CD1c-positive myeloid dendritic cell (primary cell): ENCODE data around the gene DAGLA.
A peak's percentile ranks its signal among the peaks of the same experiment; 100 is the strongest.

Experiments
- DNase-seq: peaks from one replicate; pipeline ENCODE4 v3.0.0-alpha.2; 2016; ENCODE audit errors: extremely low spot score

The DAGLA gene

GRCh38 chr11:61690706-61691379 lies 10.7 kb downstream of the DAGLA start:
- no peak for DNase-seq

- no peak for DNase-seq
Observed at GRCh38 chr11:61691380-61692156, 11.4 kb downstream of the DAGLA start.

DNA sequence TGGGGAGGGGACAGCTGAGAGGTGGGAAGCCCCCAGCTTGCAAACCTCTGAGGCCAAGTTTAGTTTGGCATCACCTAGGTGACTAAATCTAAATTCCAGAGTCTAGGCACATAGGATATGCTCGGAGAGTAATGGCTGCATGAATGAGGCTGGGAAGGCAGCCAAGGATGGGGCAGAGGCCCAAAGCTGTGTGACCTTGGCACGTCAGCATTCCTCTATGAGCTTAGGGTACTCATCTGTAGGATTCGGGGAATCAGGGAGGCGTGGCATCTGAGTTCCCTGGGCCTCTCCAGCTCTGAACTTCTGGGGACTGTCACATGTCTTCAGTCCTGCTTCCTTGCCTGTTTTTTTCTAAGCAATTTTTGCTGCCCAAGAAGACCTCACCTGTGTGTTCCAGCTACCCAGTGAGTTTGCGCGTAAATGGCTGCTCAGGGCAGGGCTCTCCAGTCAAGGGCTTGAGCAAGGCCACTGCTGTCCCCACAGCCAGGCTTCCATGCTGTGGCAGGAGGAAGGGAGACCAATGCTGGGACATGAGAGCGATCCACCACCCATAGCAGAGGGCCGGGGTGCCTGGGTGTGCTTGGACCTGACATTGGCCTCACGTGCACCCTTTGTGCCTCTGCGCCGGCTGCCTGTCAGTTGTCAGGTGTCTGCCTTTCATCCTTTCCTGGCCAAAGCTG lies 13.9 kb downstream of the DAGLA start:
- no peak for DNase-seq

GRCh38 chr11:61694602-61694939 lies 14.4 kb downstream of the DAGLA start:
- DNase-seq = no peak

DNA sequence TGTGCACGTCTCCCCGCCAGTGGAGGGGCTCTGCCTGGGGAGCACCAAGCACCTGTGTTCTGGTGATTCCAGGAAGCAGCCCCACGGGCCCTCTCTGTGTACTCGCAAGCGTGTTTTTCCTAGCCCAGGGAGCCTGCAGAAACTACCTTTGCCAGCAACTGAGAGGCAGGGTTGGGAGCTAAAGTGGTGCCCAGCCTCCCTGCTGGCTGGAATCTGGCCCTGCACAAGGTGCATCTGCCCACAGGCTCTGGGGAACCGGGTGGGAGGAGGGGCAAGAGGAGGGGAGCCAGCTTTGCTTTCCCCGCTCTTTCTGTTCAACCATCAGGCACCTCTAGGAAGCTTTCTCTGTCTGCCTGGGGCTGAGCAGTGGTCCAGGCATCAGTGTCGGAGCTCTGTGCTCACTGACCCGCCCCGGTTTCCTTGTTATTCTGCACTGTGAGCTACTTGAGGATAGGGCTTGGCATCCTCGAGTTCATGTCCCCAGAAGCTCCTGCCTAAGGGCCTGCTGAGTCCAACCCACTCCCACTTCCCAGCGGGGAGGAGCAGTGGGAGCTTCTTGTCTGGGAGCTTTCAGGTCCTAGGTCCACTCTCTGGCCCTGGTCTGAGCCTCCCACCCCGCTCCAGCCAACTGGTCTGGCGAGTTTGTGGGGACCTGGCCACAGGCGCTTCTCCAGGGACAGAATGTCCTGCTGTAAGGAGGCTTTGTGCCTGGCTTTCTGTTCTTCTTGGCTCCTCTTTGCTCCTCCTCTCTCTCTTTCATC lies 14.9 kb downstream of the DAGLA start:
- no peak for DNase-seq

GRCh38 chr11:61695917-61696316 lies 15.7 kb downstream of the DAGLA start:
- DNase-seq = peak; percentile 98

GRCh38 chr11:61696602-61697001 lies 16.4 kb downstream of the DAGLA start:
- peak; percentile 52 for DNase-seq

GRCh38 chr11:61697078-61697502 lies 16.9 kb downstream of the DAGLA start:
- no peak for DNase-seq

GRCh38 chr11:61697764-61698163 lies 17.6 kb downstream of the DAGLA start:
- DNase-seq = no peak

- DNase-seq = peak; percentile 75
Observed at GRCh38 chr11:61698173-61698948, 18.2 kb downstream of the DAGLA start.

DNA sequence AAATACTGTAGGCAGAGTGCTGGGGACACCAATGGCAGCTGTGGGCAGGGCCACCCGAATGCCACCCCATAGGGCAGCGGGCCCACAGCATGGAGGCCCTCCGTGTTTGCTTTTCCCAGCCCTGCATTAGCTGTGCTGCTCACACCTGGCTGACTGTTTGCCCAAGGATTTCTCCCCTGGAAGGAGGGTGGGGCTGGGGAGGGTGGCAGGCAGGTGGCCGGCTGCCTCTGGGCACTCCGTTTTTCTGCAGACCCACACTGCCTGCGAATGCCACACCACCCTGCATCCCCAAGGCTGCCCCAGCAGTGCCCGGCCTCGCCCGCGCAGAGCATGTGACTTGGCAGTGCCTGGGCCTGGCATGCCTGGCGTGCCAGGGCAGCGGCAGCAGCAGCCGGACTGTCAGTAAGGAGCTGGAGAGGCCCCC lies 19.6 kb downstream of the DAGLA start:
- DNase-seq = no peak

GRCh38 chr11:61700212-61700611 lies 20.0 kb downstream of the DAGLA start:
- peak; percentile 78 for DNase-seq

GRCh38 chr11:61700720-61701119 lies 20.5 kb downstream of the DAGLA start:
- no peak for DNase-seq

GRCh38 chr11:61701242-61701886 lies 21.2 kb downstream of the DAGLA start:
- peak; percentile 81 for DNase-seq

DNA sequence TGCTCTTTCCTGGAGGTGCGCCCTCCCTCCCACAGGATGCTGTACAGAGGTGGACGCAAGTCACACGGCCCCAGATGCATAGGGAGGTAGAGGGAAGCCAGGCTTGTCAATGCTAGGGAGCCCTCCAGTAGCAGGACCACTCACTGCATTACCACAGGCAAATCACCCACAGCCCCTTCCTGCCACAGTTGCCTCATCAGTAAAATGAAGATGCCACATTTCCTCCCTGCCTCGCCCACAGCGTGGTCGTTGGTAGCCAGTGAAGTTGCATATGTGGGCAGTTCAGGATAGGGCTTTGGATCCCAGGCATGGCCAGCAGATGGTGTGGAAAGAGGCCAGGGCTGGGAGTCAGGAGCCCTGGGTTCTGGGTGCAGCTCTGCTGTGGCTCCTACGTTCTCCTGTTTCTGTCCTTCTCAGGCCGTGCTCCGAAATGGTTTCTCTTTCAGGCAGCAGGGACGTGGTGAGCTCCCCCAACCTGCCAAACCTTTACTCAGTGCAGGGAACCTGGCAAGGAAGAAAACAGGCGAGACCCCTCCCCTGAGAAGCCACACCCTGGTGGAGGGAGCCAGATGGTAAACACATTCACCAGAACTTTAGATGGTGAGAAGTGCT lies 22.6 kb downstream of the DAGLA start:
- DNase-seq = peak; percentile 55

DNA sequence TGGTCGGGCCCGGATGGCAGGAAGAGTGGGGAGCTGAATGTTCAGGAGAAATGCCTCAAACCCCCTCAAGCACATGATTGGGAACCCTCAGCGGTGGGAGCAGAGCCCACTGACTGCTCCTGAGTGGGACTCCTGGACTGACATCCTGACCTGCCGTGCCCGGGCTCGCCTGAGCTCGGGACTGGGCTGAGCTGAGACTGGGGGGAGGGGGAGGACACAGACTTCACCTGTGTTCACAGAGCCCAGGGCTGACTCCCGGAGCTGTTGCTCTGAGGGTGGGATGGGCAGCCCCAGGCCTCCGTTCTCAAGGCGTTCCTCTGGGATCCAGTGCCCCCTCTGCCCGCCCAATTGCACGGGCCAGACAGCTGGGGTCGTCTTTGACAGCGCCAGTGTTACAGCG lies 24.6 kb downstream of the DAGLA start:
- no peak for DNase-seq

DNA sequence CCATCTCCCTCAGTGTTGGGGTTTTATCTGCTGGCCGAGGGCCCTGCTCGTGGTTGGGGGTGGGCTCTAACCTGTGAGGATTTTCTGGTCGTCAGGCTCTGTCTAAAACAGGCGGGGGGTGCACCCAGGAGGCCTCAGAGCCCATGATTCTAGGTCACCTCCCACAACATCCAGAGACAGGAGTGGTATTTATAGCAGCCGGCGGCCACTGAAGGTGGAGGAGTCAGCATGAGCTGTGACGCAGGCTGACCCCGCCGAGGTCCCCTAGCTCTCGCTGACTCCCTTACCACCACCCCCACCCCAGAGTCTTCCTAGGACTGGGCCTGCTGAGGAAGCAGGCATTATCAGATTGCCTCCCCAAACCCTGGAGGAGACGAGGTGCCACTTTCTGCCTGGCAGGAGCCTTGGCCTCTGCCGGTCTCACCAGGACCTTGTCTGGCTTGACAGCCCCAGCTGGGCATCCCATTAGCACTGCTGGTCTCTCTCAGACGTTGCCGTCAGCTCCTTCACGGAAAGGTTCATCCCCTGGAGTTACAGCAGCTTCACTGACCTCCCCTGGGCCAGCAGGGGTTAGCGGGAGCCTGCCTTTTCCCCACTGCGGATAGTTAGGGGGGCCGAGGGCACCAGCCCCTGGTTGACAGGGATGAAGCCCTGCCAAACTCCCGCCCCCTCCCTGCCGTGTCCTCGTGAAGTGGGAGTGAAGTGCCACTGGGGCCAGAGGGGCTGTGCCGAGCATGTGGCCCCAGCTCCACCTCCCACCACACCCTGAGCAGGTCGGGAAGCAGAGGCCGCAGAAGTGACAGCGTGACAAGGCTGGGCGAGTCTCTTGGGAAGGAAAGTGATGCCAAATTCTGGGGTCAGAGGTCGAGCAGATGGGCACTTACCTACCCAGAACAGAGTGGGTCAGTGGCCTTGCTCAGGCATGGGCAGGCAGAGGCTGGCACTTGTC lies 26.5 kb downstream of the DAGLA start:
- DNase-seq = no peak

- DNase-seq = no peak
Observed at GRCh38 chr11:61707574-61707973, 27.4 kb downstream of the DAGLA start.

- no peak for DNase-seq
Observed at GRCh38 chr11:61709110-61709509, 28.9 kb downstream of the DAGLA start.
